NT2/D1 (cell line): ENCODE data around the gene P4HB.

ENCODE experiments used
- SUZ12 ChIP-seq: IDR thresholded peaks from 2 replicates; pipeline ENCODE4 v1.6.1; 2011; ENCODE audit not compliant: insufficient read length, insufficient read depth; ENCODE audit errors: extremely low read depth
- YY1 ChIP-seq: IDR thresholded peaks from 2 replicates; pipeline ENCODE4 v1.6.1; 2011; ENCODE audit not compliant: insufficient read length, insufficient read depth
- ZNF274 ChIP-seq: IDR thresholded peaks from 2 replicates; pipeline ENCODE4 v1.6.1; 2011; ENCODE audit warnings: mild to moderate bottlenecking, low read depth, low read length

DNA sequence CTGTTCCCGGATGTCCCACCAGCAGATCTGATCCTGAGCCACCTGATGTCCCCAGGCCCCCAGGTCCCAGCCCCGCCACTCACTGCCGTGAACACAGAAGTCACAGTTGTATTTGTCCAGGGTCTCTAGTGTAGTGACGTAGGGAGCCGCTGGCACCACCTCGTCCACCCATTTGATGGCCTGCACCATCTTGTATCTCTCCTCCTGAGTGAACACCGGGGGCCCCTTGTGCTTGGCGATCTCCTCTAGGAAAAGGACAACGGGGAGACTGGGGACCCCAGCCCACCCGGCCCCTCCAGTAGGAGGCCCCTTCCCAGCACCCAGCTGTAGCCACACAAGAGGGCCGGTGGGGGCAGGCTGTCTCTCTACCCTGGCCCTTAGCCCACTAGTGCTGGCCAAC is 48.5 kb upstream of the P4HB start:
- TF ChIP-seq ZNF274 = no peak
- no peak for TF ChIP-seq SUZ12
- no peak for TF ChIP-seq YY1
